ENCODE measurements around the gene ARHGAP6.
"Not testable (repeated sequence)": the region's sequence is repeated elsewhere in the genome, so short reads cannot be mapped to it uniquely, and the experiment has no call there.

Gene ARHGAP6

GRCh38 chrX:11129534-11130105 lies 536.1 kb downstream of the ARHGAP6 start:
- no peak overlapping the region for H3K4me3 ChIP-seq (ENCODE audit: low read length)
- no peak for TF ChIP-seq CTCF (IDR thresholded peaks at IDR 0.05; ENCODE audit: insufficient read depth, low read depth, low read length, missing control alignments)
- no peak for DNase-seq (ENCODE audit: low read depth)

- TF ChIP-seq CTCF (IDR thresholded peaks at IDR 0.05; ENCODE audit: insufficient read depth, low read depth, low read length, missing control alignments): no peak
- DNase-seq (ENCODE audit: low read depth): peak; percentile 4
- no peak overlapping the region for H3K4me3 ChIP-seq (ENCODE audit: low read length)
Measured at GRCh38 chrX:11125060-11125459, 540.7 kb downstream of the ARHGAP6 start.

GRCh38 chrX:11124112-11124511 lies 541.6 kb downstream of the ARHGAP6 start:
- no peak for DNase-seq (ENCODE audit: low read depth)
- TF ChIP-seq CTCF (IDR thresholded peaks at IDR 0.05; ENCODE audit: insufficient read depth, low read depth, low read length, missing control alignments): no peak
- H3K4me3 ChIP-seq (ENCODE audit: low read length): no peak overlapping the region

- not testable (repeated sequence) for H3K4me3 ChIP-seq (ENCODE audit: low read length); DNase-seq (ENCODE audit: low read depth)
Measured at GRCh38 chrX:11123087-11123486, 542.6 kb downstream of the ARHGAP6 start.

- DNase-seq (ENCODE audit: low read depth): no peak
- no peak overlapping the region for H3K4me3 ChIP-seq (ENCODE audit: low read length)
- TF ChIP-seq CTCF (IDR thresholded peaks at IDR 0.05; ENCODE audit: insufficient read depth, low read depth, low read length, missing control alignments): no peak
Measured at GRCh38 chrX:11119313-11119943, 546.3 kb downstream of the ARHGAP6 start.

- no peak overlapping the region for H3K4me3 ChIP-seq (ENCODE audit: low read length)
- DNase-seq (ENCODE audit: low read depth): no peak
- no peak for TF ChIP-seq CTCF (IDR thresholded peaks at IDR 0.05; ENCODE audit: insufficient read depth, low read depth, low read length, missing control alignments)
Measured at GRCh38 chrX:11117745-11118144, 548.0 kb downstream of the ARHGAP6 start.

- no peak overlapping the region for H3K4me3 ChIP-seq (ENCODE audit: low read length)
- no peak for TF ChIP-seq CTCF (IDR thresholded peaks at IDR 0.05; ENCODE audit: insufficient read depth, low read depth, low read length, missing control alignments)
- DNase-seq (ENCODE audit: low read depth): peak; percentile 42
Measured at GRCh38 chrX:11113731-11114130, 552.0 kb downstream of the ARHGAP6 start.

Data from epithelial cell of esophagus (primary cell).